OCI-LY1 (cell line): ENCODE measurements around the gene TOMM6.

ENCODE experiments used
- CTCF ChIP-seq: fragments of 200-600 bp; sonication (generic), shearing (Covaris generic); IDR thresholded peaks from 2 replicates; pipeline ENCODE4 v1.5.1; 2017; ENCODE audit warnings: mild to moderate bottlenecking, antibody characterized with exemption, low read length, moderate library complexity, mixed read lengths
- EZH2 ChIP-seq: fragments of 200-600 bp; sonication (generic), shearing (Covaris generic); IDR thresholded peaks from 2 replicates; pipeline ENCODE4 v1.8.0; 2017; ENCODE audit warnings: borderline replicate concordance, mixed run types, mild to moderate bottlenecking, antibody characterized with exemption, low read length, moderate library complexity, mixed read lengths

GRCh38 chr6:41785689-41786450 is 1.6 kb upstream of the TOMM6 start:
- TF ChIP-seq CTCF = no peak
- TF ChIP-seq EZH2 = no peak
